ENCODE data around the gene TMEM208.

Gene TMEM208

GRCh38 chr16:67258161-67258835 lies 31.4 kb downstream of the TMEM208 start:
- intact Hi-C loops (cut with DNase I) = loop anchor here (10.0 kb wide), 1 partner anchor 147 kb away; no protein-coding TSS in a partner anchor
- DNase-seq = no peak

DNA sequence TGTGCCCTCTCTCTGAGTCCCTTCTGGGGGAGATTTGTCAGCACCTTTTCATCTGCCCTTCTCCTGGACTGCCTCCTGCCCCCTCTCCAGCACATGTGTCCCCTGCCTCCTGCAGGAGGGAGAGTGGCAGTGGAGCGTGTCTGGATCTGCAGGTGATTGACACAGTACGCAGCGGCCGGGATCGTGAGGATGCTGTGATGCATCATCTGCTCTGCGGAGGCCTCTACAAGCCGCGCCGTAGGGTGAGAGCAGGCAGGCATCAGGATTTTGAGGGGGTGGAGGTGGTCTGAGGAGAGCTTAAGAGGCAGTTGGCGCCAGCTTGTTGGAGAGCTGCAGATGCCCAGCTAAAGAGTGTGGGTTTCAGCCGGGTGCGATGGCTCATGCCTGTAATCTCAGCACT lies 32.8 kb downstream of the TMEM208 start:
- DNase-seq = peak in 6 of 42 donors; percentile 30 to 60 (median 38)
- intact Hi-C loops (cut with DNase I) = loop anchor here (10.0 kb wide), 1 partner anchor 145 kb away; no protein-coding TSS in a partner anchor

GRCh38 chr16:67260426-67261063 lies 33.6 kb downstream of the TMEM208 start:
- DNase-seq = peak in 19 of 42 donors; percentile 27 to 80 (median 63)

DNA sequence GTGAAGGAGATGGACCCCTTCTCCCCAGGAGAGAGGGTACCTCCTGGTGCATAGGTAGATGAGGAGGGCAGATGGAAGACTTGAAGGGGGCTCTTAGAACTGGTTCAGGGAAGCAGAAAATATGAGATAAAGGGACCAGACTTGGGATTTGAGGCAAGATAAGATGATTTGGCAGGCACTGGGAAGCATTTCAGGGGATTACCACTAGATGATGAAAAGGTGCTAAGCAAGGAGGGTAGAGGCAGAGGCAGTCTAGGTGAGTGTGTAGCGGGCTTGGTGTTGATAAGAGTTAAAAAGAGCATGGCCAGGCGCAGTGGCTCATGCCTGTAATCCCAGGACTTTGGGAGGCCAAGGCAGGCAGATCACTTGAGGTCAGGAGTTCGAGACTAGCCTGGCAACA lies 36.3 kb downstream of the TMEM208 start:
- DNase-seq = no peak
- intact Hi-C loops (cut with DNase I) = no loop called here

More at GRCh38 chr16:67260426-67261063, 33.6 kb downstream of the TMEM208 start:
- intact Hi-C loops (cut with DNase I) = no loop called here

DNA sequence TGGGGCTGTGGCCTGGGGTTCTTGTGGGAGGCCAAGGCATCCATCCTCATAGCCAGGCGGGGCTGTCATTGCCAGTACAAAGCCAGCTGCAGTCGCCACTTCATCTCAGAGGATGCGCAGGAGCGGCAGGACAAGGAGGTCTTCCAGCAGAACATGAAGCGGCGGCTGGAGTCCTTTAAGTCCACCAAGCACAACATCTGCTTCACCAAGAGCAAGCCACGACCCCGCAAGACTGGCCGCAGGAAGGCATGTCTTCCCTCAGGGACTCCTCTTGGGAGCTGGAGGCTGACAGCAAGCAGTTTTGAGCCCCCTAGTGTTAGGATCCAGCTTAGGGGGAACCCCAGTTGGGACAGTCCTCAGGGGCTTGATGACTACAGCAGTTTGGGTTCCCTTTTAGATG lies 37.3 kb downstream of the TMEM208 start:
- no peak for DNase-seq
- intact Hi-C loops (cut with DNase I) = no loop called here

DNA sequence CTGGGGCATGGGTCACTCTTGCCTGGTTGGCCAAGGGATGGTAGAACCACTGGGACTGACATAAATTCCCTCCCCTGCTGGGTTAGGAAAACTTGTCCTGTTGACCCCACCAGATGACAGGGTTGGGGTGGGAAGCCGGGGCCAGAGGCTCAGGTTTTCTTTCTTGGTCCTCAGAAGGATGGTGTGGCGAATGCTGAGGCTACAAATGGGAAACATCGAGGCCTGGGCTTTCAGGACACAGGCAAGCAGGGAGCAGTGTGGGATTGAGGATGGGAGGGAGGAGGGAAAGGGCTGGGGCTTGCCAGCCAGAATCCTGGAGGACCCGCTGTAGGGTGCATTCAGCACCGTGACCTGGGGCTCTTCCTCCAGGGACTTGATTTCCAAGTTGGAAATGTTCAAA lies 37.9 kb downstream of the TMEM208 start:
- DNase-seq = no peak
- intact Hi-C loops (cut with DNase I) = no loop called here

DNA sequence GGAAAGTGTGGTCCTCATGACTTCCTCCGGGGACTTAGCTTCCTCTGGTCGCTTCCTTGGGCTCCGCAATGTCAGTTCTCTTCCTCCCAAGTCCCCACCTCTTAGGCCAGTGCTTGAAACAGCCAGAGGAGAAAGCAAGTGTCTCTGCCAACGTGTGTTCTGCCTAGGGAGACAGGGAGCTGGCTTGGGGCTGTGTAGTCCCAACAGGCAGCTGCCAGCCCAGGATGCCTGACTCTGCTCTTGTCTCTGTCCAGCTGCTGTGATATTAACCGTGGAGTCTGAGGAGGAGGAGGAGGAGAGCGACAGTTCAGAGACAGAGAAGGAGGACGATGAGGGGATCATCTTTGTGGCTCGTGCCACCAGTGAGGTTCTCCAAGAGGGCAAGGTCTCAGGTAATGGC lies 38.9 kb downstream of the TMEM208 start:
- intact Hi-C loops (cut with DNase I) = no loop called here
- DNase-seq = no peak

- no peak for DNase-seq
These were observed 41.2 kb downstream of the TMEM208 start for GRCh38 chr16:67268136-67268579.

DNA sequence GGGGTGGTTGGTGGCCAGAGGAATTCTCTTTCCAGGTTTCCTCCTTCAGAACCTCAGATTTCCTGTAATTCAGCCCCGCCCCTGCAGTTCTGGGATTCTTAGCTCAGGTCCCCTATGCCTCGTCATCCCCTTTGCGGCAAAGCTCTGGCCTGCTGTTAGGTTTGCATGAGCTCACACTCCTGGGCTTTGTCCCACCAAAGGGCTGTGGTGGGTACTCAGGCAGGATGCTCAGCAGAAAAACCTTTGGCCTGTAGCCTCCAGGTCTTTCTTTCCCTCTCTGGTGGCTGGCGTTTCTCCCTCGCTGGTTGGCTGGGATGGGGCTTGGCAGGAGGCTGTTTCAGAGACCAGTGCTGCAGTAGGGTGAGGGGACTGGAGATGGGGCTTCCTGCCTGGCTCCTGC lies 42.8 kb downstream of the TMEM208 start:
- DNase-seq = no peak
- intact Hi-C loops (cut with DNase I) = no loop called here

More at GRCh38 chr16:67268136-67268579, 41.2 kb downstream of the TMEM208 start:
- intact Hi-C loops (cut with DNase I) = no loop called here

DNA sequence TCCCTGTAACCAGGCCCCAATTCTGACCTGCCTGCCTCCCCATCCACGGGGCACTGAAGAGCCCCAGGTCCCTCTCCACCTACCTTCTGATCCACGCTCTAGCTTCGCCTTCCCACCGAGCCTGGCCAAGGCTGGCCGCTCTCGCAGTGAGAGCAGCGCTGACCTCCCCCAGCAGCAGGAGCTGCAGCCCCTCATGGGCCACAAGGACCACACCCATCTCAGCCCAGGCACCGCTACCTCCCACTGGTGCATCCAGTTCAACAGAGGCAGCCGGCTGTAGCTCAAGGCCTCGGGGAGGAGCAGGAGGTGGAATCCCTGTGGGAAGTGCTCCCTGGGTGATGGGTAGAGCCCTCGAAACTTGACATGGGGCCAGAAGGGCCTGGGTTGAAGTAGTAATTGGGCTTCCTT lies 44.0 kb downstream of the TMEM208 start:
- intact Hi-C loops (cut with DNase I) = no loop called here
- DNase-seq = no peak

DNA sequence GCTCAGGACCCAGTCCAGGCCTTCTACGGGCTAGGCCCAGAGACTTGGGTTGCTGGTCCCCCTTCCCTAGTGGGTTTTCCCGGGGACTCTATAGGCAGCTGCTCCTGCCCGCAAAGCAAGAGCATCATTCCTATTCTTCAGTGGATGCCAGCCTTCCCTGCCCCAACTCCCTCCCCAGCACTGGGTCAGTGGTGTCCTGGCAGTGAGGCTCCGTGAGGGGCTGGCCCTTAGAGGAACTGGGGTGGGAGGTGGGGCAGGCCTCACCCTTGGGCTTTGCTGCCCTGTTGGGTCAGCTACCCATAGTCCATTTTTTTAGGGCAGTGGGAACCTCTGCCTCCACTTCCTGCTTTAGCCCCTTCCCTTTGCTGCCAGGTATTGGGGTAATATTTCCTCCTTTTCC lies 44.5 kb downstream of the TMEM208 start:
- no peak for DNase-seq
- intact Hi-C loops (cut with DNase I) = no loop called here

GRCh38 chr16:67275321-67275720 lies 48.4 kb downstream of the TMEM208 start:
- intact Hi-C loops (cut with DNase I) = no loop called here

DNA sequence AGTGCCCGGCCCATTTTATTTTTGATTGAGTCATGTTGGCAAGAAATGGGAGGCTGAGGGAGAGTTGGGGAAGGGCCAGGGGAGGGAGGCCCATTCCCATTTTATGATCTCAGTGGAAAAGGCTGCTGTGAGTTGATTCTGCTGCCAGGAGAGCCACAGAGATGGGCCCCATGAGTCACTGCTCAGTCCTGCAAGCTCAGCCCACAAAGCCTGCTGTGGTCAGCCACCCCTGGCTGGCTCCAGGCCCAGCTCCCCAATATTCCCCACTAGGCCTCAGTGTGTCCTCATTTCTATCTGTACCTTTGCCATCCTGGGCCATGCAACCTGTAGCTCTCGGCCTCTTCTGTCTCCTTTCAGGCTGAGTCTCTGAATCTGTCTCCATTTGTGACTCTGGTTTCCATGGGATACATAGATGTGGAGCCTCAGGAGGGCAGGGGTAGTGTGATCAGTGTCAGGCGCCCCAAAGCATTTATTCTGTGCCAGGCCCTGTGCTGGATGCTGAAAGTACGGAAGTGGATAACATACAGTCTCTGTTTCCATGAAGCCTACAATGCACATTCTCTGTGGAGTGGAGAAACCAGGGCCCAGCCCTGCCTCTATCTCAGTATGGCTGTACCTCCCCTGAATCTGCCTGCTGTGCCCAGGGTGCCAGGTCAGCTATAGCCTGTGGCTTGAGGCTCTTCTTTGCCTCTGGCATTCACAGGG lies 50.5 kb downstream of the TMEM208 start:
- DNase-seq = peak in 1 of 42 donors; percentile 16
- intact Hi-C loops (cut with DNase I) = no loop called here

More at GRCh38 chr16:67275321-67275720, 48.4 kb downstream of the TMEM208 start:
- no peak for DNase-seq

DNA sequence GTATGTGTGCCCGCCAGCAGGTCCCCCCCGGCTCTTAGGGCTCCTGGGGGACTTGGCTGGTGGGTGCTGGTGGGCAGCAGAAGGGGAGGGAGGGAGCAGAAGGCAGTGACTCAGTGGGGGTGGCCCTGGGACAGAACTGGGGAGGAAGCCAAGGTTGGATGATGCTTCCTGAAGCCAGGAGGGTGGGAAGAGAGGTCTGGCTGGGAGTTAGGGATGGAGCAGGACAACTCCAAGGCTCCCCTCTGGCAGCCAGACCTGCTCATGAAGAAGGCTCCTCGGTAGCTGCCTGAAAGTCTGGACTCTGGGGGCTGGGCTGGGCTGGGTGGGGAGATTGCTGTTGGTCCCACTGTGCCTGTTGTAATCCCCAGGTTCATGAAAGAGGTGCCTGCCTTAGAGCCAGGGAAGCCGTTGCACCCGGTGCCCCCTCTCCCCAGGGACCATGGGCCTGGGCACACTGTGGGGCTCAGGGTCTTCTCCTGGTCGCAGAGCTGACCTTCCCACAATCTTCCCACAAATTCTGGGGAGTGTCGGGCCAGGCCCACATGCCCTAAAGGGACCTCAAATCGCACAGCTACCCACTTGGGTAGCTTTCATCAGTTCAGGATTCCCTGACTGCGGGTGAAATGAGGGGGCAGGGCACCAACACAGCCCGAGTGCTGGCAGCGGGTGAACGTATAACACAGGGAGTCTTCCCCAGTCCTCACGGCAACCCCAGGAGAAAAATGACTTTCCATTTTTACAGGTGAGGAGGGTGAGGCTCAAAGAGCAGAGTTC lies 51.3 kb downstream of the TMEM208 start:
- intact Hi-C loops (cut with DNase I) = no loop called here
- no peak for DNase-seq
